Activated CD4-positive, alpha-beta T cell treated with anti-CD3 and anti-CD28 coated beads, Interleukin-2, amount 10 ng/mL, durations not matched to agents 24 days and 14 days (primary cell): ENCODE results near the gene PRDM2. TPM values are rescaled to one million over a fixed set of nuclear protein-coding genes. Genes with fewer than 3 reads are reported as not detected.

Experiments
- DNase-seq: peaks from one replicate; pipeline ENCODE4 v3.0.0; 2022
- H3K27ac Mint-ChIP-seq: one replicate; pipeline ENCODE4 v1.8.0; 2022; ENCODE audit warnings: mild to moderate bottlenecking, mixed read lengths
- H3K27me3 Mint-ChIP-seq: one replicate; pipeline ENCODE4 v1.8.0; 2022; ENCODE audit warnings: mixed read lengths
- H3K36me3 Mint-ChIP-seq: one replicate; pipeline ENCODE4 v1.8.0; 2022; ENCODE audit warnings: low read depth, mild to moderate bottlenecking, mixed read lengths
- H3K4me1 Mint-ChIP-seq: one replicate; pipeline ENCODE4 v1.8.0; 2021; ENCODE audit warnings: mixed read lengths
- H3K4me3 Mint-ChIP-seq: one replicate; pipeline ENCODE4 v1.8.0; 2022; ENCODE audit warnings: mild to moderate bottlenecking, moderate library complexity, mixed read lengths
- H3K9me3 Mint-ChIP-seq: one replicate; pipeline ENCODE4 v1.8.0; 2021; ENCODE audit warnings: mixed read lengths
- intact Hi-C: fragments of 100-400 bp; cut with micrococcal nuclease; formaldehyde crosslinking; loops from one replicate; pipeline ENCODE4 v1.15.1; 2023
- total RNA-seq: library from RNA; stranded (reverse); gene quantifications from 2 replicates; pipeline ENCODE4 v1.2.3, GENCODE V29; 2022

The PRDM2 gene
- total RNA-seq, 1 donor from 2014 or later = 45.9 TPM

- intact Hi-C loops = no loop called here
- Mint-ChIP-seq H3K27me3 (no peaks in the 10 kb centered on the region), H3K4me3 (no peak overlapping the region), H3K36me3 (no peaks in the 10 kb centered on the region), H3K4me1 (peaks cover 8% of the 10 kb centered on the region), H3K27ac (no peak overlapping the region), H3K9me3 (no peaks in the 10 kb centered on the region)
- no peak for DNase-seq
Measured at GRCh38 chr1:13804240-13804633, 104.2 kb downstream of the PRDM2 start.

GRCh38 chr1:13805431-13805830 lies 105.4 kb downstream of the PRDM2 start:
- Mint-ChIP-seq H3K4me1 (peaks cover 9% of the 10 kb centered on the region), H3K27me3 (no peaks in the 10 kb centered on the region), H3K4me3 (no peak overlapping the region), H3K36me3 (no peaks in the 10 kb centered on the region), H3K9me3 (no peaks in the 10 kb centered on the region), H3K27ac (no peak overlapping the region)
- intact Hi-C loops = no loop called here
- DNase-seq = no peak

- Mint-ChIP-seq H3K4me1 (peaks cover 9% of the 10 kb centered on the region), H3K27ac (no peak overlapping the region)
- intact Hi-C loops = no loop called here
Measured at GRCh38 chr1:13806108-13806507, 106.1 kb downstream of the PRDM2 start.

GRCh38 chr1:13807209-13807608 lies 107.2 kb downstream of the PRDM2 start:
- DNase-seq = peak; percentile 65
- Mint-ChIP-seq H3K9me3 (no peaks in the 10 kb centered on the region), H3K36me3 (no peaks in the 10 kb centered on the region), H3K4me3 (no peak overlapping the region), H3K27me3 (no peaks in the 10 kb centered on the region), H3K4me1 (peaks cover 9% of the 10 kb centered on the region), H3K27ac (no peak overlapping the region)
- intact Hi-C loops = no loop called here

More at GRCh38 chr1:13806108-13806507, 106.1 kb downstream of the PRDM2 start:
- no peaks in the 10 kb centered on the region for H3K9me3 Mint-ChIP-seq
- H3K4me3 Mint-ChIP-seq = no peak overlapping the region
- DNase-seq = no peak
- H3K36me3 Mint-ChIP-seq = no peaks in the 10 kb centered on the region
- H3K27me3 Mint-ChIP-seq = no peaks in the 10 kb centered on the region

- Mint-ChIP-seq H3K36me3 (no peaks in the 10 kb centered on the region), H3K4me1 (peaks cover 9% of the 10 kb centered on the region), H3K4me3 (no peak overlapping the region), H3K27me3 (no peaks in the 10 kb centered on the region), H3K9me3 (no peaks in the 10 kb centered on the region), H3K27ac (no peak overlapping the region)
- no peak for DNase-seq
- intact Hi-C loops = no loop called here
Measured at GRCh38 chr1:13808729-13809131, 108.7 kb downstream of the PRDM2 start.

GRCh38 chr1:13809461-13810159 lies 109.6 kb downstream of the PRDM2 start:
- DNase-seq = no peak
- no peaks in the 10 kb centered on the region for H3K9me3 Mint-ChIP-seq
- intact Hi-C loops = no loop called here
- H3K27ac Mint-ChIP-seq = no peak overlapping the region
- H3K36me3 Mint-ChIP-seq = no peaks in the 10 kb centered on the region
- no peak overlapping the region for H3K4me3 Mint-ChIP-seq
- no peaks in the 10 kb centered on the region for H3K27me3 Mint-ChIP-seq
- H3K4me1 Mint-ChIP-seq = peaks cover 9% of the 10 kb centered on the region

- Mint-ChIP-seq H3K9me3 (no peaks in the 10 kb centered on the region), H3K4me3 (no peak overlapping the region), H3K36me3 (no peaks in the 10 kb centered on the region), H3K27me3 (no peaks in the 10 kb centered on the region), H3K27ac (no peak overlapping the region), H3K4me1 (peaks cover 2% of the 10 kb centered on the region)
- no peak for DNase-seq
- intact Hi-C loops = no loop called here
Measured at GRCh38 chr1:13812456-13813397, 112.7 kb downstream of the PRDM2 start.

GRCh38 chr1:13813398-13814012 lies 113.5 kb downstream of the PRDM2 start:
- H3K36me3 Mint-ChIP-seq = no peaks in the 10 kb centered on the region
- no peaks in the 10 kb centered on the region for H3K27me3 Mint-ChIP-seq
- no peaks in the 10 kb centered on the region for H3K9me3 Mint-ChIP-seq
- peaks cover 2% of the 10 kb centered on the region for H3K4me1 Mint-ChIP-seq
- DNase-seq = peak; percentile 85
- H3K27ac Mint-ChIP-seq = no peak overlapping the region
- intact Hi-C loops = no loop called here
- no peak overlapping the region for H3K4me3 Mint-ChIP-seq

GRCh38 chr1:13814131-13814530 lies 114.1 kb downstream of the PRDM2 start:
- Mint-ChIP-seq H3K4me1 (peaks cover 2% of the 10 kb centered on the region), H3K4me3 (no peak overlapping the region), H3K27ac (no peak overlapping the region), H3K36me3 (no peaks in the 10 kb centered on the region), H3K27me3 (no peaks in the 10 kb centered on the region), H3K9me3 (no peaks in the 10 kb centered on the region)
- intact Hi-C loops = no loop called here
- DNase-seq = no peak

- H3K27ac Mint-ChIP-seq = no peak overlapping the region
- H3K4me3 Mint-ChIP-seq = no peak overlapping the region
- no peaks in the 10 kb centered on the region for H3K4me1 Mint-ChIP-seq
- no peak for DNase-seq
- no peaks in the 10 kb centered on the region for H3K27me3 Mint-ChIP-seq
- no peaks in the 10 kb centered on the region for H3K9me3 Mint-ChIP-seq
- intact Hi-C loops = no loop called here
- H3K36me3 Mint-ChIP-seq = no peaks in the 10 kb centered on the region
Measured at GRCh38 chr1:13816016-13816760, 116.2 kb downstream of the PRDM2 start.

- Mint-ChIP-seq H3K36me3 (no peaks in the 10 kb centered on the region), H3K4me1 (no peaks in the 10 kb centered on the region), H3K27me3 (no peaks in the 10 kb centered on the region), H3K27ac (no peak overlapping the region), H3K4me3 (no peak overlapping the region), H3K9me3 (no peaks in the 10 kb centered on the region)
- intact Hi-C loops = no loop called here
- no peak for DNase-seq
Measured at GRCh38 chr1:13817906-13818305, 117.9 kb downstream of the PRDM2 start.

GRCh38 chr1:13818926-13819325 lies 118.9 kb downstream of the PRDM2 start:
- Mint-ChIP-seq H3K4me1 (no peaks in the 10 kb centered on the region), H3K9me3 (no peaks in the 10 kb centered on the region), H3K36me3 (no peaks in the 10 kb centered on the region), H3K27ac (no peak overlapping the region), H3K4me3 (no peak overlapping the region), H3K27me3 (no peaks in the 10 kb centered on the region)
- intact Hi-C loops = no loop called here
- DNase-seq = no peak

GRCh38 chr1:13819642-13820041 lies 119.7 kb downstream of the PRDM2 start:
- Mint-ChIP-seq H3K9me3 (no peaks in the 10 kb centered on the region), H3K4me1 (no peaks in the 10 kb centered on the region), H3K27me3 (no peaks in the 10 kb centered on the region), H3K27ac (no peak overlapping the region), H3K36me3 (no peaks in the 10 kb centered on the region), H3K4me3 (no peak overlapping the region)
- no peak for DNase-seq
- intact Hi-C loops = no loop called here
